ENCODE data around the gene ZBTB6.
A peak's percentile ranks its signal among the peaks of the same experiment; 100 is the strongest.

Gene ZBTB6, protein sequence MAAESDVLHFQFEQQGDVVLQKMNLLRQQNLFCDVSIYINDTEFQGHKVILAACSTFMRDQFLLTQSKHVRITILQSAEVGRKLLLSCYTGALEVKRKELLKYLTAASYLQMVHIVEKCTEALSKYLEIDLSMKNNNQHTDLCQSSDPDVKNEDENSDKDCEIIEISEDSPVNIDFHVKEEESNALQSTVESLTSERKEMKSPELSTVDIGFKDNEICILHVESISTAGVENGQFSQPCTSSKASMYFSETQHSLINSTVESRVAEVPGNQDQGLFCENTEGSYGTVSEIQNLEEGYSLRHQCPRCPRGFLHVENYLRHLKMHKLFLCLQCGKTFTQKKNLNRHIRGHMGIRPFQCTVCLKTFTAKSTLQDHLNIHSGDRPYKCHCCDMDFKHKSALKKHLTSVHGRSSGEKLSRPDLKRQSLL

DNA sequence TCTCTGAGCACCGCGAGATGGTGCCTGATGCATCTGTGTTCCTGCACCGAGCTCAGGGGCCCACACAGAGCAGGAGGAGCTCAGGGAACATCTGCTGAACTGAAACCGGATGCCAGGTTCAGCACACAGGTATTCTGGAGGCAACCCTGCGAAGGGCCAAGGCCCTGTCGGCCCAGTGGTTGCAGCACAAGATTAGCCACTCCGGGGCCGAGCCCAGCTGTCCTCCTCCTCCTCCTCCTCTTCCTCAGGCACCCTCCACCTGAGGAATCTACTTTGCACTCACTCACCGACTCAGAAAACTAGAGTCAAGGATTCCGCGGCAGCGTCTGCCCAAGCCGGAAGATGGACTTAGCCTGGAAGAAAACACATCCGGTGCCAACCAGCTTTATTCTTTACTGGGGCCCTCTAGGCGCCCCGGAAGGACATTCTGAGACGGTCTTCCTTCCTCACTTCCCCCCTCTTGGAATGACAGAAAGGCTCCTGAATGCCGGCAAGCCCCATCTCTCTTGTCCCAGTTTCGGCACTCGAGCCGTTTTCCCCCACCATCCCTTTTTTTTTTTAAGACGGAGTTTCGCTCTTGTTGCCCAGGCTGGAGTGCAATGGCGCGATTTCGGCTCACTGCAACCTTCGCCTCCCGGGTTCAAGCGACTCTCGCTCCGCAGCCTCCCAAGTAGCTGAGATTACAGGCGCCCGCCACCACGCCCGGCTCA, at the start of gene ZBTB6:
Gene ZBTB6 (minus strand): TSS at position 360 of the 710 bp plus-strand sequence. CDS start 1,251 bp downstream, outside the sequence.
- peak; percentile 66 for DNase-seq (ENCODE audit: low read depth)

DNA sequence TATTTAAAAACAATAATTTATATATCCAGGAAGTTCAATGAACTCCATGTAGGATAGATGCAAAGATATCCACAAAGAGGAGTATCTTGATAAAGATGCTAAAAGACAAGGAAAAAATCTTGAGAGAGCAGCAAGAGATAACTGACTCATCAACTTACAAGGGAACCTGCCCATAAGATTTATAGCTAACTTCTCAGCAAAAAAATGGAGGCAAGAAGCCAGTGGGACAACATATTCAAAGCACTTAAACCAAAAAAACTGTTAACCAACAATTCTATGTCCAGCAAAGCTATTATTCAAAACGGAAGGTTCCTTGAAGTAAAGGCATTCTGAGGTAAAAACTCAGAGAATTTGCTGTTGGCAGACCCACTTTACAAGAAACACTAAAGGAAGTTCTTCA, 48.0 kb upstream of the ZBTB6 start:
- DNase-seq (ENCODE audit: low read depth), result no peak

DNA sequence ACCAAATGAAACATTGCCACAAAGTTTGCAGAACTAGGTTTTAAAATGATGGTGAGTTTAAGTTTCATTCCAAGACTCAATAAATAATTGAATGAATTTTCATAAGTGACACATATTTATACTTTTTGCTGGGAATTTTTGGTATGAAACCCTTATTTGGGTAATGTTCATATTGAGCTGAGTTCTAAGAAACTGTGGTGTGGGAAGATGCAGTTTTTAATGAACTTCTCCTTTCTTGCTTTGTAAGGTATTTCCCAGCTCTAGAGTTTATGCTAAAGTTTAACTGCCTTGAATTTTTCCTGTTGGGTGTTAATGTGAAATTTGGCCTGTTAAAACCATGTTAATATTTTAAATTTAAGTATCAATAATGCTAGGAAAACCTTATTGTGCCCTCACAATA, 42.8 kb upstream of the ZBTB6 start:
- no peak for DNase-seq (ENCODE audit: low read depth)

DNA sequence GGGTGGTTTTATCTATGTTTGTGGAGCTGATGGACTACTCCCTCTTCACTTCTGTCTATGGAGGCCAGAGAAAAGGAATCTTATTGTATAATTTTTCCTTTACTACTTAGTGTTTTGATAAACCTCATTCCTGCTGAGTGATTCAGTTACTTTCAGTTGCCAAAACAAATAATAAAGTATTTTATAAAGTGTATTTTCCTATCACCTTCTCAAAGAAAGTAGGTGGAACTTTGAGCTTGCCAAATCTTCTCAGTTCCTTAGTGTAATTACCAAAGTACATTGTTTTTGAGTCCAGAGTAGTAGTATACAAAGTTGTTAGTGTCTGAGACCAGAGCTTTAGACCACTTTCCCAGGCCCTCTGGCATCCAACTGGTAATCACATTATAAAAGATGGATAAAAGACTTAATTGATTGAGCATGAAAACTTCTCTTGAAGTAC, 41.1 kb upstream of the ZBTB6 start:
- no peak for DNase-seq (ENCODE audit: low read depth)

DNA sequence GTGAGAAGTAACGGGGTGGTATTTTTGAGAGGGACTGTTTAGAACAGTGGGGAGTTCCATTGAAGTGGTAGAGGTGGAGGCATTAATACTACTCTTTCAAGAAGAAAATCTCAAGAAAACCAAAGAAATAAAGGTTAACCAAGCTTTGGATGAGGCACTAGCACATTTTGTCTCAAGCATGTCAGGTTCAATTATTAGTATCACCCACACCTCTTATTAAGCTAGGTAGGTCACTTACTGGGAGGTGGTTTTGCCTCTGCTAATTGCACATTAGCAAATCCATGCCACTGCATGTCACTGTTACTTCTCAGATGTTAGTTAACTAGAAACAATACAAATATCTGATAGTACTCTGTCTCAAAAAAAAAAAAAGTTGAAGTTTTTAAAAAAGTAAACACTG, 37.9 kb upstream of the ZBTB6 start:
- DNase-seq (ENCODE audit: low read depth), result no peak

DNA sequence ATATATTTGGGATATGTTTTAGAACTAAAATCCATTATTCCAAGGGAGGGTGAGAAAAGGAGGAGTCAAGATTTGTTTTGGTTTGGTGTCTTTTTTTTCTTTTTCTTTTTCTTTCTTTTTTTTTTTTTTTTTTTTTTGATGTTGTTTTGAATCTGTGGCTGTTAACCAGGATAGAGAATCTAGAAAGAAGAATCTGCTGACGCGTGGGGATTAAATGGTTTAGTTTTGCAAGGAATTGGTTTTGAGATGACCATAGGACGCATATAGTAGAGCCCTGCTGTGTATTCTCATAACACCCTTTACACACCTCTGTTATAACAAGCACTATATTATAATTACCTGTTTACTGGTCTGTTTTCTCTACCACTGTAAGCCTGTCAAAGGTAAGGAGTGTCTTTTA, 37.1 kb upstream of the ZBTB6 start:
- DNase-seq (ENCODE audit: low read depth), result no peak

DNA sequence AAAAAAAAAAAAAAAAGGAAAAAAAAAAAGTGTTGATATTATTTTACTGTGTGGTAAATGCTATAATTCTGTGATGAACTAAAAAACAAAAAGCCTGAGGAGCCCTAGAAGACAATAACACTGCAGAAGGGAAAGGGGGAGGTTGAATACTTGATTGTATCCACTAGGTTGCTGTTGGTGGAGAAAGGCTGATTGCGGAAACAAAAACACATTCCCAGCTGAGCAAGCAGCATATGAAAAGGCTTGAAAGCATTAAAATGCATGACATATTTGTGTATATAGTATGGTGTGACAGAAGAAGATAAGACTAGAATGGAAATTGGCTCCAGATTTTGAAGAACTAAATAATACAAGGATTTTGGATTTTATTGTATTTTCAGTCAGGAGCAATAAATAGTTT, 36.6 kb upstream of the ZBTB6 start:
- no peak for DNase-seq (ENCODE audit: low read depth)

DNA sequence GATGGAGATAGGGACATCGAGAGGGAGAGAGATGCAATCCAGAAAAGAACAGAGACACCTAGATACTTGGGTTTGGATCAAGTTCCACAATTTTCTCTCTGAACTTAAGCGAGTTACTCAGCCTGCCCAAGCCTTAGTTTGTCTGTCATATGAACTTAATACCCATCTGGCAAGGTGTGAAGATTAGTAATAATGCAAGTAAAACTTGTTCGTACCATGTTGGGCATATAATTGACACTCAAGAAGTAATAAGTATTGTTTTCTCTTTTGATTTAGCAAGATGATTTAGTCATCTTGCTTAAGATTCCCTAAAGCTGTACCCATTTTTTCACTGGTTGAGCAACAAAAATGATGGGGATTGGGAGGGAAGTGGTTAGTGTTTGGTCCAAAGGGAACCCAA, 35.2 kb upstream of the ZBTB6 start:
- no peak for DNase-seq (ENCODE audit: low read depth)

DNA sequence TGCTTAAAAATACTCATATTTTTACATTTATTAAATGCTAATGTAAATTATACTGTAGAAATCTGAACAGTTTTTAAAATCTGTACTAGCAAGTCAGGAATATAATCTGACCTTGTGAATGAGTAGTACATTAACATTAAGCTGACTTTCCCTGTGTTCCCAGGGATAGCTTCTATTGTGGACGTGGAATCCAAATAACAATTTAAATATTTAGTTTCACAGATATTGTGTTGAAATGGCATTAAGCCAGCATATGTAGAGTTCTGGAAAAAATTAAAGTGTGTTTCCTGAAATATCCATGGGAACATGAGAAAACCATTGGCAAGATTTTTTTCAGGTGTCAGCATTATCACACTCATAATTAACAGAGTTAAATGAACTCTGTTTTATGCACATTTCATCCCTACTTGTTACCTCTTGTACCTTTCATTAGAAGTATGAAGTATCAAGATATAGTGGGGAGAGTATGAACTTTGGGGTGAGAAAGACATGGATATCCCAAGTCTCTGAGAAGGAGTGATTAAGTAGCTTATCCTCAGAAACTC, 33.4 kb upstream of the ZBTB6 start:
- no peak for DNase-seq (ENCODE audit: low read depth)

DNA sequence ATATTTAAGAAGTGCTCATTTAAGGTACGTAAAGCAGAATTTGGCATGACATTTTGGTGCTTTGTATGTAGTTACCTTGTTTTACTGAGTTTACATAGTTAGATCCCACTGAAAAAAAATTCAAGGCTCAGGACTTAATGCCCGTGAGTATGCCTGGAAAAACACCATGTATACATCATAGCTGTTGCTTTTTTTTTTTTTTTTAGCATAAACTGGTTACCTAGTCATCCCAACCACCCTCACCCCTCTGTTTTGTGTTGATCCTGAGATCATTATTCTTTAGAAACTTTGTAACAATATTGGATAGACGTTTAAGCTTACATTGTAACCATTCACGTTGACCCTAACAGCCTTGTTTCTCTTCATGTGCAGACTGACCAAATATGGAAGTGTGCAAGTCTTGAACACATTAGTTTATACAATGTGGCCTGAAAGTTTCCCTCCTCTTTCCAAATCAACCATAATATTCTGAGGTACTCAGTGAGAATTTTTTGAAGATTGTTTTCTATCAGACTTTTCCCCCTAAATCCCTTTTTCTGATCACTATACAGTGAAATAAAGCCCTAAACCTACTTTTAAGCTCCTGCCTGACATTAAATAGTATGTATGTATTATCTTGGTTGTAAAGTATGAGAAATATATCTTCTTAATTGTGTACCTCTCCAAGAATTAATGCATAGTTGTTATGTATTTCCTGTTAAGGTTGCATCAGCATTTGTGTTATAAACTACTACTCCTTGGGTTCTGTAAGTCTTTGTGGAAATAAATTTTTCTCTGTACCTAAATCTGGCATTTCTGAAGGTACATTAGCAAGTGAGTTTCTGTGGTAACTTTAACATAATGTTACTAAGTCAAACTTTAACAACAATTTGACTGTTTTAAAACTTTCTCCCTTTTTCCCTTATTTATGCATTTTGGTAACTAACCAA, 32.1 kb upstream of the ZBTB6 start:
- DNase-seq (ENCODE audit: low read depth), result no peak

DNA sequence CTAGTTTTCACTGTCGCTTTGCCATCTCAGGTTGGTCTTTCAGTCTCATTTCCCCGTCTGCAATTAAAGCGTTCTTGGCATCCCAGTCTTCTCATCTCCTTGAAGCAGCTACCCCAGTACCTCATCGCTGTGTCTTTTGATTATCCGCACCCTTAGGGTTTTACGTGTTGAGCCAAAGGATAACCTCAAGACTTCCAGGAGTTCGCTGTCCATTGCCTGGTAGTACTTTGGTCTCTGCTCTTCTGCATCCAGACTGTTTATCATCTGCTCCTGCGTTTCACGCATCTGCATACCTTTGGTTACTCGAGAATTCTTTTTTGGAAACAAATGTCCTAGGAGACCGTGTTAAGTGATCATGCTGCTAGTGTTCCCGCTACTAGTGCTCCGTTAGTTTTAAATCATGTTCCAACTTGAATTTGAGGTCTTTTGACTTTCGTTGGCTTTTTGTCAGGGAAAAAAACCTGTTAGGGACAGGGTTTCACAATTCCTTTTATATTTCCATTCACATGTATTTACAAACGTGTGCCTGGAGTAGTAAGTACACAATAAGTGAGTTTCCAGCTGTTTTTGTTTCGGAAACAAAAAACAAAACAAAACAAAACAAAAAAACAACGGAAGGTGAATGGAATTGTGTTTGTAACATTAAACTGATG, 28.6 kb upstream of the ZBTB6 start:
- DNase-seq (ENCODE audit: low read depth), result no peak

DNA sequence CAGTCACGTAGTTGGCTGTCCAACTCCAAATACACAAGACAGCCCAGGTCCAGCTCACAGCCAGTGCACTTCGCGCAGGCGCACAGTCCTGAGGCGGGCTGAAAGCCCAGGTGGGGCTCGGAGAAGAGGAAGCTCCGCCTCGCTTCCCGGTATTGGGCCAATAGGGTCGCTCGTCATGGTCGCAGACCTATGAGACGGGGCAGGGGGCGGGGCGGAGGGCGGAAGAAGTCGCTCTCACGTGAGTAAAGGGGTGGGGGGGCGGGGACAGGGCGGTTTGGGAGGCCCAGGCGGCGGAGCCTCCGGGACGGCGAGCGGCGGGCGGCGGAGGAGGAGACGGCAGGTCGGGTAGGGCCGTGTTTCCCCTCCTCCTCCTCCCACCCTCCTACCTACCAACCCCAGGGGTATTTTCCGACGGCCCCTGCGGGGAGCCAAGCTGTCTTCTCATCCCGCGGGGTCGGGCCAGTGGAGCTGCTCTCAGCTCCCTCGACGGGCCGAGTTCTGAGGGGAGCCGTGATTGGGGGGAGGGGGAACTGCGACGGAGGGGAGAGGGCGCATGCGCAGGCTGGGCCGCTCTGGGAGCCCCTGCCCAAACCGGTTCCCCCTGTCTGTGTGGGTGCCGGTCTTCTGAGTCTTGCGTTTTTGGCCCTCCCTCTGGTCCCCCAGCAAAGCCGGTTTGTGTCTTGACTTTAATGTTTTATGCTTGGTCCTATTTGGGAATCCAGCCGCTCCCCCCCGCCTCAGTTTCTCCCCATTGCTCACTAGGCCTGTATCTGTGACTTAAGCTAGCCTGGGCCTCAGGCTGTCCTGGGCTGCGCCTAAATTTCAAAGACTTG, 27.8 kb upstream of the ZBTB6 start, which contains the start of gene RABGAP1:
Gene RABGAP1 (plus strand): TSS at position 272 of the 833 bp plus-strand sequence. CDS start 16,040 bp downstream, outside the sequence.
- peak; percentile 97 for DNase-seq (ENCODE audit: low read depth)

DNA sequence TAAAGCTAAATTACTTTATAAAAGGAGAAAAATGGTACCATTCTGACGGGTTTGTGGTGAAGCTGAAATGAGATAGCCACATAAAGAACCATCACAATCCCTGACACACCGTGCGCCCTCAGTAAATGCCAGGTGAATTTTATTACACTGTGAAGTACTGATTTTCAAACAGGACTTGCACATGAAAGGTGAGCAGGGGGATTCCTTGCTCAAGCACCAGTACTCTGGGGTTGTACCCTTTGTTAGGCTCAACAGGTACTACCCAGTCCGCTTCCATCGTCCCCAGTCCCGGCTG, 27.3 kb upstream of the ZBTB6 start:
- no peak for DNase-seq (ENCODE audit: low read depth)

DNA sequence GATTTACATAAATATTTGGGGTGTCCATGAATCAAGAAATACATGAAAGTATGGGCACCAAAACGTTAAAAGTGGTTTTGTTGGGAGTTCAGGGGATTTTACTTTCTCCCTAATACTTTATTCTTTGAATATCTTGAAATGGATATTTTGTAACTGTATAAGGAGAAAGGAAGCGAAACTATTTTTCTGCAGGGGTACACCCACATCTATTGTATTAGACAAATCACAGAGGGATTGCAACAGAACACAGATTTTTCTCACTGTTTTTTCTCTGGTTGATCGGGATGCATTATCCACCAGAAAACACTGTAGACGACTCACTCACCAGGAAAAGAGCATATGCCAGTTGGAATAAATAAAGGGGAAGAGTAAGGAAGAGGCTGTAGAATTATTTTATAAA, 26.5 kb upstream of the ZBTB6 start:
- no peak for DNase-seq (ENCODE audit: low read depth)

DNA sequence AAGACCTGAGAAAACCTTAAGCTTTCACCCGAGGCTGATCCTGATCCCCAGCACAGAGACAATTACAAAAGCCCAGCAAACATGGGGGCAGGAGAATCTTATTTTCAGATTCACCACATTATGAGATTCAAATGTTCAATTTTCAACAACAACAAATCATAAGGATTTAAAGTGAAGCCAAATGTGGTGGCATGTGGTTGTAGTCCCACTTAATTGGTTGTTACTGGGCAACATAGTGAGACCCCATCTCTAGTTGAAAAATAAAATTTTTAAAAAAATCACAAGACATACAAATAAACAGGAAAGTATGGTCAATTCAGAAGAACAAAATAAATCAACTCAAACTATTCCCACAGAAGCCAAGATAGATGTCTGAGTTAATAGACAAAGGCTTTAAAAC, 23.8 kb upstream of the ZBTB6 start:
- DNase-seq (ENCODE audit: low read depth), result no peak

DNA sequence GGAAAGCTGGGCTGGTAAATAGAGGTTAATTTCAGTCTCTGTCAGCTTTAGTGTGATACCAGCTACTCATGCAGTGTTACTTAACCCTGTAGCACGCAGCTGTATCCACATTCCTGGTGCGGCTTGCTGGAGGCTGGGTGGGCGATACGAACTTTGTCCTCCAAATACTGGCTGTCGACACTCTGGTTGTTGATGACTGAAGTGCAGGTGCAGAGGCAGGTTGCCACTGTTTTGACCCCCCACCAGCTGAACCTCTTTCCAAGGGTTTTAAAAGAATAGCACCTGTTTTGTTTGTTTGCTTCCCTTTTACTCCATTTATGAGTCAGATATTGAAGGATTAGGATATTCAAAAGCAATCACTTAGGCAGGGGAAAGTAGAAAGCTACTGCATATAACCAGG, 23.3 kb upstream of the ZBTB6 start:
- no peak for DNase-seq (ENCODE audit: low read depth)

DNA sequence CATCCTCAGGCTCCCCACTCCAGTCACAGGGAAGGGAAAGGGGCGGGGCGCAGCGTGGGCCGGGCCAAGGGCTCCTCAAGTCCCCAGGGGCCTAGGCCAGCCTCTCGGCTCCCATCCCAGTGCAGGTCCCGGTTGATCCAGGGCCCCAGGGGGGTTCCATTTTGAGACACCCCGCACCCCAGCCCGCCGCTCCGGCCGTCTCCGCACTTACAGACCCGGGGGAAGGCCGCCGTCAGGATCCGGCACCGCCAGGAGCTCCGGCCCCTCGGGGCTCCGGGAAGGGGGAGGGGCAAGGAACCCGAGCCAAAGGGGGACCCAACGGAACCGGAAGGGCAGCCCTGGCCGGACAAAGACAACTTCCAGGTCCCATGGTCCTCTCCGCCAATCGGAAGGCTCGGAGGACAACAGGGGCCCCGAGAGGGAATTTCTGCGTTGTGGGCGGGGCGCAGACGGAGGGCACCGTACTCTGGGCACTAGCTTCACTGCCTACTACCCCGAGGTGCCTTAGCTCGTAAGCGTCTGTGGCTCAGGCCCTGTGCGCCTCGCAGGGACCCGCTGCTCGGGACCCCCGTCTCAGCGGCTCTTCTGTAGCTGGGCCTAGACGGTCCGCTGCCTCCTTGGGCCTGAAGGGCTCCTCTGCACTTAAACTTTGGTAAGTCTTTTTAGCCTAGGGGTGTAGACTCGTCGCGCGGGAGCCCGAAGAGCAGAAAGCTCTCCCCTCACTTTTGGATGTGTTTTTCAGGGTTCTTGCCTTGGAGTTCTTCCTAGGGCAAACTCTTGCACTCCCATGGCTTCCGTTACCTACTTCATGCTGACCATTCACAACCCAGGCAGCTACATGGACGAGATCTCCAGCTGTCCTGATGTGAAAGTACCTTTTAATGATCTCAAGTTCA, 18.4 kb upstream of the ZBTB6 start, which contains the start of gene ZBTB26:
Gene ZBTB26 (minus strand): TSS at position 287 of the 896 bp plus-strand sequence. CDS start 11,578 bp downstream, outside the sequence.
- peak; percentile 87 for DNase-seq (ENCODE audit: low read depth)

DNA sequence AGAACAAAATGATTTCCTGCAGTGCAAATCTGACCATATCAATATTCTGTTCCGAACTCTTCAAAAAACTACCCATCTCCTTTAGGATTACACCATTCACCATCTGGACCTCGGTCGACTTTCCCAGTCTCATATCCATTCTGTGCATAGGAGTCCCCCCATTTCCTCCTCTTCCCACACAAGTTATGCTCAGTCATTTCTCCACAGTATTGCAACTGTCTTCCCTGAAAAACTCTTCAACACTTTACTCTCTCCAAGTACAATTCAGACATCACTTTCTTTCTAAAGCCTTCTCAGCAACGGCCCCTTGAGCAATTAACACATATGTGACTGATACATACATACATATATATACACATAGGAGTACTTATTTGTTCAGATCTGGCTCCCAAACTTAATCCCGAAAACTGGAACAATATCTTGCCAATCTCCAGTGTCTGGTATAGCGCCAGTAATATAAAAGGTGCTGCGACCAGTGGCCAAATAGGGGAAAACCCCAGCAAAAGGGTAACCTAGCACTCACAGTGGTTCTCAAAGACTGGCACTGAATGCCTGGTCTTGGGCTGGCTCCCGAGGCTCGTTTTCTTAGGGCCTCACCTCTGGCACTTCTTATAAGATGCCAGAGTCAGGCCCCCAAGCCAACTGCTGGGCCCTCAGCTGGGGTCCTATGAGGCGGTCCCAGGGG, 17.6 kb upstream of the ZBTB6 start:
- DNase-seq (ENCODE audit: low read depth), result no peak

DNA sequence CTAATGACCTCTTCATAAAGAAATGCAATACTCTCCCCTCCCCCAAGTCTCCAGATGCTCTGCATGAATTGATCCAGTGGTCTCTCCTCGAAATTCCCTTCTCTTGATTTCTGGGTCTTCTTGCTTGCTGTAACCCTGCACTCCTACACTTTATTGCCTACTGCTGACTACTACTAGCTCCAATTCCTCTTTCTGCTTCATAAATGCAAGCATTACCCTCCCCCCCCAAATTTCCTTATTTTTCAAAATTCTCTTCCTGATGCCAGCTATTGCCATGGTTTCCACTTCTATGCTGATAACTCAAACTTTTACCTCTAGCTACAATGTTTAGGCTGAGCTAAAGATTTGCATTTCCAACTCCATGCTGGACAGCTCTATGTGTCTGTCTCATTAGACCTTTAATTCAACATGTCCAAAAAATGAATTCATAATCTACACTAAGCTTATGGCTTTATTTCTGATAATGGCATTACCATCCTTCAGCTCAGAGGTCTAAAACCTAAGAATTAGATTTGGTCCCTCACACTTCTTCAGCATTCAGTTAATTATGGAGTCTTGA, 16.8 kb upstream of the ZBTB6 start:
- DNase-seq (ENCODE audit: low read depth), result no peak
